Jurkat, Clone E6-1 (cell line): ENCODE data around the gene TTF2.
"Not testable (repeated sequence)": the region's sequence is repeated elsewhere in the genome, so short reads cannot be mapped to it uniquely, and the experiment has no call there.

Experiments used
- DNase-seq: peaks from one replicate; pipeline ENCODE4 v3.0.0-alpha.2; 2011; ENCODE audit warnings: low read depth, low spot score
- H3K4me3 ChIP-seq: 2 replicates; pipeline ENCODE4 v1.5.1; 2011; ENCODE audit warnings: mild to moderate bottlenecking, low read length, control low read depth, moderate library complexity

TTF2 gene

DNA sequence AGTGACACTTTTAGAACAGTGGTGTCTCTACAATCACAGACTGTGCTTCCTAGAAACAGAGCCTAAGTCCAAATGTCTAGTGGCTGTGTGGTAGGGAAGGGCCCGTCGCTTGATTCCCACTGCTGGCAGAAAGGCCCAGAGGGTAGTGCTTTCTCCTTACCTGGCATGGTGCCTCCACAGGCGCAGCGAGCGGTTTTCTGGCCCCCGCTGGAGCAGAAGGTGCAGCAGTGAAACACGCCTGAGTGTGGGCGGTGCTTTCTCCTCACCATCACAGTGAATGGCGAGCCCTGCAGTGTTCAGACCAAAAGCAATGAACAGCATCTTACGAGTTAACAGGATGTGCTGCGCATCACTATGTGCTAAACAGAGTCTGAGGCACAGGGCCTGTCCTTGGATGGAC is 53.1 kb downstream of the TTF2 start:
- no peak for DNase-seq
- H3K4me3 ChIP-seq, result no peak overlapping the region

DNA sequence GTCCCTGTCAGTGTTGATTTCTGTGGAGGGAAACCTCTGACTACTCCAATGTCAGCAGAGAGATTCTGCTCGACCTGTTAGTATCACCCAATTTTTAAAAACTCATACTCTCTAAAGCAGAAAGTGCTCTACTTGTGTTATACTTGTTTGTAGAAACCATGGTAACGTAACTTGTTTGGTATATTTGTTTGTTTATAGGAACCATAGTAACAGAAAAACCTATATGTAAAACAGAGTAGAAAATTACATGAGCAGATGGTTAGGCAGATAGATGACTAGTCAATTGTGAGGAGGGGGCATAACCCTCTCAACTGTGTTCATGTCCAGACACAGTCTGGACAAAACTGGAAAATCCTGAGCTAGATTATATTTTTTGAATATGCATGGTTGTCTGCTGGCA is 54.8 kb downstream of the TTF2 start:
- DNase-seq, result no peak
- H3K4me3 ChIP-seq, result no peak overlapping the region

DNA sequence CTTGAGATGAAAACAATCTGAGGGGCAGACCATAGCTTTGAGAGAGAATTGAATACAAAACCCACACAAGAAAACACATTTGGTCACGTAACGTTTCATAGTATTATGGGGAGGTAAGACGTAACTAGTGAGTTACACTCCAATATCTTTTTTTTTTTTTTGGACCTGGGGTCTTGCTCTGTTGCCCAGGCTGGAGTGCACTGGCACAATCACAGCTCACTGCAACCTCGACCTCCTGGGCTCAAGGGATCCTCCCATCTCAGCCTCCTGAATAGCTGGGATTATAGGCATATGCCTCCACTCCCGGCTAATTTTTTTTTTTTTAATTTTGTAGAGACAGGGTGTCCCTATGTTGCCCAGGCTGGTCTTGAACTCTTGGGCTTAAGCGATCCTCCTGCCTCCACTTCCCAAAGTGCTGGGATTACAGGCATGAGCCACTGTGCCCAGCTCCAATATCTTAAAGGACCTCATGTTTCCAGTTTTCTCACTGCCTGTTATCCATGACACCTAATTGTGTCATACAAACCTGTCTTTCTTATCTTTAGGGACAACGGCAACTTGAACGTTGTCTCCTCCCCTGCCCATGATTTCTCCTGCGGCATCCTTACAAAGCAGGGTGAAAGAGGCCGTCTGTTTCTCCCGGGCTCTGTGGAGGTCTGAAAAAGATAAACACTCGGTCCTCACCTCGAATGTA is 56.1 kb downstream of the TTF2 start:
- H3K4me3 ChIP-seq, result no peak overlapping the region
- DNase-seq, result no peak

DNA sequence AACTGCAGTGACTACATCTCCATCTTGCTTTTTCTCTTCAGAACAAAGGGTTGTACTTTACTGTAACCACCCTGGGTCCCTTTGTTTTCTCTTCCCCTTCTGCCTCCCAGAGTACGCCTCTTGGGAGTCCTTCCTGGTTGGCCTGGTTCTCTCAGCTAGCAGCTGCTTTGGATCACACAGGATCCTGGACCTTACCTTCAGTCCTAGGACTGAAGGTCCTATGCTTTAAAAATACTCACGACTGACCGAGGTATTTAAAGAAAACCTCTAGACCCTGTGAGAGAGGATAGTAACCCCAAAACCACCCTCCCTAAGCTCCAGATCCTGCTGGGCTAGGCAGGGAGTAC is 56.6 kb downstream of the TTF2 start:
- DNase-seq, result no peak
- H3K4me3 ChIP-seq, result no peak overlapping the region

DNA sequence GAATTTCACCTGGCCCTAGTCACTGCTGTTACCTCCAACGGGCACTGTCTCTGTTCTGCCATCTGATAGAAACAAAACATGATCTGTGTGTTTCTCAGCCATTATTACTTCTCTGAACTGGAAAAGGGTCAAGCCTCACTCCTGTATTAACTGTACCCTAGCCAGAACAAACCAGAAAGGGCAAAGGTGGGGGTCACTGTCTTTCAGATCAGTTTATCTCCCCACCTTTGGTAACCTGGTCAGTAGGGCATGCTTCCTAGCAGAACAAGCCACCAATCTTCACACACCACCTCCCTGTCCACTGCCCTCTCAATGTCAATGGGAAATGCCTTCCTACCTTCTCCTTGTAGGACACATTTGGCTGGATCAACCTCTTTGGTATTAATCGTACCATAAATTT is 57.6 kb downstream of the TTF2 start:
- no peak overlapping the region for H3K4me3 ChIP-seq
- DNase-seq, result no peak

DNA sequence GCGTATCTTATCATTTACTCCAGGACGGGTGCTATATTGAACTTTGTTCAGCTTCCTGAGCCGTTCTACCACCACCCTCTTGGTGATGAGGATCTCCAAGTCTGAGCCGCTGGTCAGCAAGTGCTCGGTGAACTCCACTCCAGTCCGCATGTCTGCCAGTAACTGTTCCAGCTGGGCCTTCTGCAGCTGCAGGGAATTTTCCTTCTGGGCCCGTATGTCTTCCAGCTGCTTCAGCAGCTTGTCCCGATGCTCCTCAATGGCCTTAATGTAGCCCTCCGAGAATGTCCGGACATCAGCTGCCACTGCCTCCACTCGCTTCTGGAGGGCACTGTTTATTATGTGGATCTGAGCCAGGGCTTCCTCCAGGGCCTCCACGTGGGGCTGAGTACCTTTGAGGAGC is 58.0 kb downstream of the TTF2 start:
- H3K4me3 ChIP-seq, result no peak overlapping the region
- no peak for DNase-seq

DNA sequence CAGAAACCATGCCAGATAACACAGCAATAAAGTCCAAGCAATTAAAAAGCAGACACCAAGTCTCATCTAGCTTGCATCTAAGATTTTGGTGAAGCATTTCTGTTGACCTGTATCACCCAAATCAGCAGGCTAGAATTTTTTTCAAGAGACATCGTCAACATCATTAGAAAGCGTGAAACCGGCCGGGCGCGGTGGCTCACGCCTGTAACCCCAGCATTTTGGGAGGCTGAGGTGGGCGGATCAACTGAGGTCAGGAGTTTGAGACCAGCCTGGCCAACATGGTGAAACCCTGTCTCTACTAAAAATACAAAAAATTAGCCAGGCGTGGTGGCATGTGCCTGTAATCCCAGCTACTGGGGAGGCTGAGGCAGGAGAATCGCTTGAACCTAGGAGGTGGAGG is 59.0 kb downstream of the TTF2 start:
- H3K4me3 ChIP-seq, DNase-seq: not testable (repeated sequence)

DNA sequence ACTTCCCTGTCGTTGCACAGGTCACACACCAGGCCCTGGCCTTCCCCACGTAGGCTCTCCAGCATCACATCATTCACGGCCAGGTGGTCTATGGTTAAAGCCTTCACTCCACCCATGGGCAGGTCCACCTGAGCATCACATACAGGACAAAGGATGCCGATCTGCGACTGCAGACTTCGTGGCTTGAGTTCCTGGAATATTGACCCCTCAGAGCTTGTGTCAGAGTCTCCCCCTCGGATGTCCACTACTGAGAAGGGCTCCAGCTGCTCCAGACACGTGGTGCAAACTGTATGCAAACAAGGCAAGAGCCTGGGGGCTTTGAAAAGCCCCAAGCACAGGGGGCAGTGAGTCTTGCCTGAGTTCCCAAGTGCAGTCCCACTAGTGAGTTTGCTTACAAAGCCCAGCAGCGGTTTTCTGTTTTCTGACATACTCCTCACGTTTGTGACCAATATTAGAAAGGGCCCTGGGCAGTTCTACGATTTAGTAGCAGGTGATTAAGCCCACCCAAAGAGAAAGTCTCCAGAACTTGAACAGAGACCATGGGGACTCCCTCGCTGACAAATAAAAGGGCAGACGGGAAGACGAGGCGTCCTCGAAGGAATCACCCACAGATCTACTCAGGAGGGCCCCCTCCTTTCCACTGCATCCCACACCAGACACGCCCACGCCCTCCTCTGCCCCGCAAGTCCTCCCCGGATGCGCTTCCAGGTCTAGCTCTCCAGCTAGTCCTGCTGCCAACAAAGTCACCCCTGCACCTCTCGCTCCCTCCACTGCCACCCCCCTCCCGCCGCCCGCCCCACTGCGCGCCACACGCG is 60.9 kb downstream of the TTF2 start:
- DNase-seq, result peak; percentile 23
- H3K4me3 ChIP-seq, result peak overlapping the region; percentile 72

DNA sequence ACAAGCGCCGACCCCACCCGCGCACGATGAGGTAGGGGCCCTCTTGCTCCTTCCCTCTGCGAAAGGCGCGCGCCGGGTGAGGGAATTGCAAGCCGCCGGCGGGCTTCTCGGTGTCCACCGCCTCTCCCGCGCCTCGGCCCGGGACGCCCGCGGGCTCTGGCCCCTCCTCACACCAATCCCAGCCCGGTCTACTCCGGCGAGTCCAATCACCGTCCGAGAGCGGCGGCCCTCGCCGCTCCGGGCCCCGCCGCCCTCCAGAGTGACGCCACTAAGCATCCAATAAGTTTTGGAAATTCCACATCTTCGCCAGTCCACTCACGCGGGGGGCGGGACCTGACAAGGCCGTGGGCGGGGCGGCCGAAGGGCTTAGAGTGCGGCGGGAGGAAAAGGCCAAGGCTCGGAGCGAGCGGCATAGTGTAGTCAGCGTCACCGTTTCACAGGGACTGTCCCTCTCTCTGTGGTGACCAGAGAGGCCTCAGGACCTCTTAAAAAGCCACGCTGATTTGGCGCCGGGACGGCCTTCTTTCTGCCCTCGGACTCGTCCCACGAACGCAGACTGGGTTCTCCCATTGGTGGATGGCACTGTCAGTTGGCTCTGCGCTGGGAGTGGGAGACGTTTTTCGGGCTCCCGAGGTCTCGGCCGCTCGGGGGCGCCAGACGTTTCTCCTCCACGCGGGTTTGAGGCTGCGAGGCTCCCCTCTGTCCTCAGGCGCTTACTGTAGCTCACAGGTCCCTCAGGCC is 61.6 kb downstream of the TTF2 start, which contains the start of gene TRIM45:
TRIM45 (minus strand) TSS at position 161 of the 741 bp plus-strand sequence. CDS start 548 bp downstream, outside the sequence.
- DNase-seq, result peak; percentile 79
- peak within 1 kb of the TSS; percentile 72 for H3K4me3 ChIP-seq

DNA sequence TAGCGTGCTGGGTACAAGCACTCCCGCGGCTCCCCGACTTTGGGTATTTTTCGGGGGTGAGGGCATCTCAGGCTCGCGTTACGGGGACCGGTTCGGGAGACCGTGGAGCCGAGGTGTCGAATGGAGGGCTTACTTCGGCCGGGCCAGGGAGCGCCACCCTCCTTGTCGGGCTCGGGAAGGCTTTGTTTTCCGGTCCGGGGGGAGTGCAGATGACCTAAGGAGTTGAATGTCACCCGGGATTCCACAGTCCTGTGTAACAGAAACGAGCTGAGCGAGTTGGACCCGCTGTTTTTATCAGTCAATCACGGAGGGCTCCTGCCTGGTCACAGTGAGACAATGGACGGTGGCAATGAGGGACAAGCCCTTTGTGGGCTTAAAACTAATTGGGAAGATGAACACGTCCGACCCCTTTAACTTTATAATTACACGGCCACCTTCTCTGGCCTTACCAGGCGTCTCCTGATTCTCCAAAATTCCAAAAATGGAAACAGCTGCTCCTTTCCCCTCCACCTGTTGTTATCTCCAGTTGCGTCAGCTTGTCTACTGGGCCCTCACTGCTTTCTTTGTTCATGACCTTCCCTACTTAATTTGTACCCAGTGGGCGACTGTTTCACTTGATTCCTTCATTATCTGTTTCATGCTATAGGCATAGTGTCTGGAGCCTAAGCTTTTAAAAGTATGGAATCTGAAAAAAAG is 62.4 kb downstream of the TTF2 start:
- peak overlapping the region; percentile 72; the same call in 1 of the 2 replicates for H3K4me3 ChIP-seq
- DNase-seq, result no peak

DNA sequence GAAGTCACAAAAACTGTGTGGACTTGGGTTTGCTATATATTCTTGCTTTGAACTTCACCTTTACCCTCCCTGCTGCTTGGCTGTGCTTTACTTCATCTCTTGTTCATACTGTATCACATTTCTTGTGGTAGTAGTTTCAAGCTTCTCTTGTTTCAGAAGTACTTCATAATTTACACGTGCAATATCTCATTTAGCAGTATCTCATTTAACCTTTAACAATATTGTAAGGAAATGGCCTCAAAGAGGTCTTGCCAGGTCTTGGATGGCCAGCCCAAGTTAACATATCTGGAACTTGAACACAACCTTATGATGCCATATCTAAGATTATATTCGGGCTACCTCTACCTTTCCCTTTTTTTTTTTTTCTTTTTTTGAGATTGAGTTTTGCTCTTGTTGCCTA is 63.1 kb downstream of the TTF2 start:
- no peak for DNase-seq
- H3K4me3 ChIP-seq, result no peak overlapping the region

DNA sequence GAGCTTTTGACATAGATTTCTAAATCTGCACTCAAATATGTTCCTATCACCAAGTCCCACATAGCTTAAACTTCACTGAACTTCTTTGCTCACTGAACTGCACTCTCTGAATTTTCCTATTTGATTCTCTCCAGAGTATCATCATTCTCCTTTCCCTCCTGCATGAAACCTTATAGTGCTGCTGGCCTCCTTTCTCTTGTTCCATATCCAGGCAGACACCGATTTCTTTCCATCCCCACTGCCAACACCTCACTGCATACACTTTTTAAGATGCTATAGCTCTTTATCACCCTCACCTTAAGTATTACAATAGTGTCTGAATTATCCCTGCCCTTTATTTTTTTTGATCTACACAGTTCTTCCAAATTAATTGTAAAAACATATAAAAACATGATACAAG is 64.5 kb downstream of the TTF2 start:
- no peak overlapping the region for H3K4me3 ChIP-seq
- DNase-seq, result no peak

DNA sequence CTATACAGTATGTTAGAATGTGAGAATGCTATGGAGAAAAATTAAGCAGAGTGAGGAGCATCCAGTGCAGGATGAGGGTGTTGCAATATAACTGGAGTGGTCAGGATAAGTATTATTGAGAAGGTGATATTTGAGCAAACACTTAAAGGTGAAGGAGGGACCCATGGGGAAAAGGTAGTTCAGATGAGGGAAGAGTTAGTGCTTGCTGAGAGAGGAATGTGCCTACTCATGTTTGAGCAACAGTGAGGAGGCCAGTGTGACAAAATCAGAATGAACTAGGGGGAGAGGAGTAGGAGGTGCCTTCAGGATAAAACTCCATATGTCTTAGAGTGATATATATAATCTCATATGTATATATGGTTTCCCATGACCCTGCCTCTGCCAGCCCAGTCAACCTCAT is 67.7 kb downstream of the TTF2 start:
- DNase-seq, result no peak

DNA sequence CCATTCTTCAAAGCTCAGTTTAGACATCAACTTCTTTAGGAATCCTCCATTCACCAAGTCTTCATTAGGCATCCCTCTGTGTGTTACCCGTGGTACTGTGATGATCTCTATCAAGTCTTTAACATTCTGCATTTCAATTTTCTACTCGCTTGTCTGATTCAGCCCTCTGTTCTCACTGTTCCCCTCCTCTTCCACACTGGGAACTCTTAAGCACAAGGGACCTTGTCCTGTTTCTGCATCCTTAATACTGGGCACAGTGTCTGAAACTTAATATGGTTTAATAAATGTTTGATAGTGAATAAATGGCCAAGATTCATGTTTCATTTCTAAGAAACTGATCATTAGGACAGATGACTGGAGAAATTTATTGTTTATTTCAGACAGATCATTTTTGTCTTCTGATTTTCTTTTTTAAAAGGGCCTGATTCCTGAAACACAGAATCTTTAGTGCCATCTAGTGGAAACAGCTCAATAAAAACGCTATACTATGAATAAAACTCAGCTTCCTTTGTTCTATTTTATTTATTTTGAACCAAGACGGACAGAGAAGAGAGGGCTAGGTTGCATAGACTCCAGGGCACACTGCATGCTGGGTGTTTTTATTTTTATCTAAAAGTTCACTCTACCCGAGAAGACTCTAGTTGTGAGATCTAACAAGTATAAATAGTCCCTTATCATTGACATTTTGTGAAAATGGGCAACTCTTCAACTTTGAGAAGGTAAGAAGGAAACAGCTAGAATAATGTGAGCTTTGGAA is 68.4 kb downstream of the TTF2 start:
- peak; percentile 28 for DNase-seq
- H3K4me3 ChIP-seq, result no peak overlapping the region

More for the DNA sequence above, 67.7 kb downstream of the TTF2 start:
- H3K4me3 ChIP-seq, result no peak overlapping the region

DNA sequence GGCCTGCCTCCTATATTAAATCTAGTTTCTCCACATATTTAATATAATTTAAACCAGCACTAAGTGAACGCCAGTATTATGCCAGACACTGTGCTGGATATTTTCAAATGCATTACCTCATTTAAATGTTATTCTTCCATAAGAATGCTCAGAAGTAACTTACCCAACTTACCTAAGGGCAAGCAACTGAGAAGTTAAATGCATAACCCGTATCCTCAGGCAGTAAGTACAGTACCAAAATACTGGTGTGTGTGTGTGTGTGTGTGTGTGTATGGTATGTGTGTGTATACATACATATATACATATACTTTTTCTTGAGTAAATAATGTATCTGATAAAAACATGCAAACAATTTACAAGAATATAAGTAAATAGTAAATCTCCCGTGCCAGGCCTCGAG is 70.4 kb downstream of the TTF2 start:
- H3K4me3 ChIP-seq, result no peak overlapping the region
- DNase-seq, result no peak

DNA sequence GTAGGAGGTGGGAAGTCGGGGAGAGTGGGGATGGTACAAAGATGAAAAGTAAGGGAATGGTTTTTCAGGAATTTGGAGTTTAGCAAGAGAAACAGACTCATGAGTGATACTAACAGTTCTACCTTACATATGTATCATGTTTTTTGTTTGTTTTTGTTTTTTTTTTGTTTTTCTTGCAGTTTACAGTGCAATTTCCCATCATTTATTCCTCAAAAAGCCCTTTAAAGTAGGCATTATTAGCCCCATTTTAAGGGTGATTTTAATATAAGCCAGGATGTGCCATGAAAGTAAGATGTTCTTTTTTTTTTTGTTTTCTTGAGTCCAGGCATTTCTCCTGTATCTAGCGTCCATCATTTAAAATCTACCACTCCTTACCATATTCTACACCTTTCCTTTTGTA is 75.2 kb downstream of the TTF2 start:
- no peak for DNase-seq
- H3K4me3 ChIP-seq, result no peak overlapping the region

DNA sequence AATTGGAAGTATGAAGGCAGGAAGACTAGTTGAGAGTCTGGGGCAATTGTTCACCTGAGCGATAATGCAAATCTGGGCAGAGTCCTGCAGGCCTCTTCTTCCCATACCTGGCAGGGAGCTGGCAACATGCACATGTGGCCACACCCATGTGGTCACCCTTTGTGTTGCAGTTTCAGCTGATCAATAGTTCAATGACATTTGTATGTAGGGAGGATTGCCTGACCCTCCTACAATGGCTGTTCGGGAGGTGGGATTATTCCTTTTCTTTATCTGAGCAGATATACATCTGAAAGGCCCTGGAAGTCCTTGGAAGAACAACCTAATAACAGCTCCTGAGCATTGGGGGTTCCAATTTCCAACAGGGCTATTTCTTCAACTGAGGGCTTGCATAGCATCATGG is 76.6 kb downstream of the TTF2 start:
- no peak overlapping the region for H3K4me3 ChIP-seq
- DNase-seq, result no peak

DNA sequence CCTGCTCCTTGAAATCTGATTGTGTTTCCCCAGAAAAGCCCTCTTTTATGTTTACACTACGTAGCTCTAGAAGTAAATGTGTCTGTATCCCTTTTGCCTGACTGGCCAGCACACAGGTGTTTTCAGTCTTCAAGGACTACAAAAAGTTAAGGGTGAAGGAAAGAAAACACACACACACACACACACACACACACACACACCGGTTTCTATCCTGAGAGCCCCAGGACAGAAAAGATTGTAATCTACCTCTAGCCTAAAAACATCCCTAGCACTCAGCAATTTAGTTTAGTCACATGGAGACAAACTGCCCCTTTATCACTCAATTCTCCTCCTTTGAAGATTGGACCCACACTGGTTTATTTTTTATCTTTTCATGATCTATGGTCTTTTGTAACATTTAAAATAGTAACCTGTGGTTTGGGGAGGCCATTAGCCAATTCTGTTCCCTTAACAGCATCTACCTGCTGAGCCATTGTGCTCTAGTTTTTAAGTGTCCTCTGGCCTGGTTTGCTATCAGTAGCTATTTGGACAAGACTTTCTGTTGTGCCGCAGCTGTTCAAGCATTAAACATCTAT is 77.2 kb downstream of the TTF2 start:
- no peak overlapping the region for H3K4me3 ChIP-seq
- no peak for DNase-seq
